ENCODE results near the gene PA2G4.
A peak's percentile ranks its signal among the peaks of the same experiment; 100 is the strongest.
"Not testable (repeated sequence)": the region's sequence is repeated elsewhere in the genome, so short reads cannot be mapped to it uniquely, and the experiment has no call there.

Gene PA2G4

GRCh38 chr12:56104109-56104814, at the start of gene PA2G4:
TSS of gene PA2G4 (plus strand) at chr12:56104559. CDS start at chr12:56104738, 179 bp downstream.
- DNase-seq: peak; percentile 98 to 99

DNA sequence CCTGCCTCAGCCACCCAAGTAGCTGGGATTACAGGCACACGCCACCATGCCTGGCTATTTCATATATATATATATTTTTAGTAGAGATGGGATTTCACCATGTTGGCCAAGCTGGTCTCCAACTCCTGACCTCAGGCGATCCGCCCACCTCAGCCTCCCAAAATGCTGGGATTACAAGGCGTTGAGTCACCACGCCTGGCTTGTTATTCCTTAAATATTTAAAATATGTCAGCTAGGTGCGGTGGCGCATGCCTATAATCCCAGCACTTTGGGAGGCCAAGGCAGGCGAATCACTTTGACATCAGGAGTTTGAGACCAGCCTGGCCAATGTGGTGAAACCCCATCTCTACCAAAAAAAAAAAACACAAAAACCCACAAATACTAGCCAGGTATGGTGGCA, 44.4 kb upstream of the PA2G4 start:
- not testable (repeated sequence) for DNase-seq

GRCh38 chr12:56061982-56062381, 42.4 kb upstream of the PA2G4 start:
- DNase-seq: no peak

DNA sequence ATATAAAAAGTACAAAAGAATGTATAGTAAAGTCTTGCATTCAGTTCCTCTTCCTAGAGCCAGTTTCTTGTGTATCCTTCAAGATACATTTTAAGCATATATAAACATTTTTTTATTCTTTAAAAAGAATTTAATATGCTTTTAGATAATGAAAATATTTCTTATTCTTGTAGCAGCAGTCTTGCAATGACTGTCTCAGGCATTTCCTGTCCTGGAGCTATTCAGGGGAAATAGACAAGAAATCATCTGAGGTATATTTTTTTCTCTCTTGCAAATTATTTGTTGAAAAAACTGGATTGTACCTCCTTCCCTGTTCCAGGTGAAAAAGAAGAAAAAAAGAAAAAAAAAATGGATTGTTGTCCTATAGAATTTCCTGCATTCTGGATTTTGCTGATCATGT, 41.4 kb upstream of the PA2G4 start:
- DNase-seq: no peak

DNA sequence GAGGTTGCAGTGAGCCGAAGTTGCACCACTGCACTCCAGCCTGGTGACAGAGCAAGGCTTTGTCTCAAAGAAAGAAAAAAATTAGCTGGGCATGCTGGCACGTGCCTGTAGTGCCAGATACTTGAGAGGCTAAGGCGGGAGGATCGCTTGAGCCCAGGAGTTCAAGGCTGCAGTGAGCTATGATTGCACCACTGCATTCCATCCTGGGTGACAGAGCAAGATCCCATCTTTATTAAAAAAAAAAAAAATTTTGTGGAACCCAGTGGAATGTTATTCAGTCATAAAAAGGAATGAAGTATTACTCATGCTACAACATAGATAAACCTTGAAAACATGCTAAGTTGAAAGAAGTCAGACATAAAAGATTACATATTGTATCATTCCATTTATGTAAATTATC, 32.7 kb upstream of the PA2G4 start:
- no peak for DNase-seq

- no peak for DNase-seq
Measured at GRCh38 chr12:56074396-56074795, 30.0 kb upstream of the PA2G4 start.

- DNase-seq: not testable (repeated sequence)
Measured at GRCh38 chr12:56077966-56078365, 26.4 kb upstream of the PA2G4 start.

- DNase-seq: no peak
Measured at GRCh38 chr12:56078427-56078826, 25.9 kb upstream of the PA2G4 start.

GRCh38 chr12:56078931-56079722, 25.2 kb upstream of the PA2G4 start:
- DNase-seq: peak; percentile 81 to 90

- DNase-seq: peak; percentile 79 to 90
Measured at GRCh38 chr12:56079723-56080555, 24.4 kb upstream of the PA2G4 start, which contains the start of gene ERBB3. TSS of gene ERBB3 (plus strand) at chr12:56080165. CDS start at chr12:56080301, 136 bp downstream.

GRCh38 chr12:56080556-56081138, 23.7 kb upstream of the PA2G4 start:
- peak; percentile 18 to 55 for DNase-seq

- DNase-seq: peak in 1 of 2 experiments; percentile 33
Measured at GRCh38 chr12:56081393-56082347, 22.7 kb upstream of the PA2G4 start.

GRCh38 chr12:56082382-56082781, 22.0 kb upstream of the PA2G4 start:
- no peak for DNase-seq

DNA sequence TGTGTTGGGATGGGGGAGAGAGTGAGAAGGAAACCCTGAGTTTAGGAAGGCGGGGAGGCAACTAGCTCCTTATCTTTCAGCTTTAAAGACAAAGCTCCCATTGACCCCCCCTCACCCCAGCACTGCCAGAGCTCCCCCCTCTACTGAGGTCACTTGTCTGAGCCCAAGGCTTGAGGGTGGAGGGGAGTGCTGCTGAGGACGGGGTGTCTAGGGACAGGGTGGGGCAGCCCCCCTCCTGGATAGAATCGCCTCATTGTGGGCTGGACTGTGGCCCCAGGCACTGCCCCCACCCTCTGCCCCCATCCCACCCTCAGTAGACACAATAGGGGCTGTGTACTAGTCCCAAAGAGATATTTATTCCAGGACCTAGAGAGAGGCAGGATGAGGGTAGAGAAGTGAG, 21.4 kb upstream of the PA2G4 start:
- DNase-seq: no peak

- peak; percentile 6 to 37 for DNase-seq
Measured at GRCh38 chr12:56084958-56085543, 19.3 kb upstream of the PA2G4 start.

DNA sequence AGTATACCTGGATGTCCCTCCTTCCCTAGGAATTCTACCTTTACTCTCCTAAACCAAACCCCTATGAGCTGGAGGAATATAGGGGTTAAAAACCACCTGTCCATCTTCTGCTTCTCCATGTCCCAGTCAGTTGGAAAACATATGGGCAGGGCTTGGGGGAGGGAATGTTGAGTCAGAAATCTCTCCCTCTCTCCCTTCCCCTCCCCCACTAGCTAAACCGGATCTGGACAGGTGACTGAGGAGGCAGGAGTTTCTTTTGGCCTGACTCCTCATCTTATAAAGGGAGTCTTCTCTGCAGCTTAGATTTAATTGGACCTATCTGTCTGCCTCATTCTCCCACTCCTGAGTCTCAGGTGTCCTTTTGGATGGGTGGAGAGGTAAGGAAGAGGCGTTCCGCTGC, 18.3 kb upstream of the PA2G4 start:
- no peak for DNase-seq

DNA sequence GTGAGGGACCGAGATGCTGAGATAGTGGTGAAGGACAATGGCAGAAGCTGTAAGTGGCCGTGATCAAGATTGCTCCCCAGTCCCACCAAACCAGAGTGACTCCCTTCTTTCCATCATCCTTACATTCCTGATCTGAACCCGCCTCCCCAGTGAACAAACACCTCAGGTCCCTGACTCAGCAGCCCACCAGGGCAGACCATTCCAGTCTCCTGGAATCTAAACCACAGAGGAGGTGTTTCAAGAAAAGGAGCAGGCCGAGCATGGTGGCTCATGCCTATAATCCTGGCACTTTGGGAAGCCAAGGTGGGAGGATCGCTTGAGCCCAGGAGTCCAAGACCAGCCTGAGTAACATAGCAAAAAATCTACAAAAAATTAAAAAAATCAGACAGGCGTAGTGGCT, 17.8 kb upstream of the PA2G4 start:
- no peak for DNase-seq

- DNase-seq: no peak
Measured at GRCh38 chr12:56087220-56087619, 17.1 kb upstream of the PA2G4 start.

- no peak for DNase-seq
Measured at GRCh38 chr12:56097738-56098137, 6.6 kb upstream of the PA2G4 start.

DNA sequence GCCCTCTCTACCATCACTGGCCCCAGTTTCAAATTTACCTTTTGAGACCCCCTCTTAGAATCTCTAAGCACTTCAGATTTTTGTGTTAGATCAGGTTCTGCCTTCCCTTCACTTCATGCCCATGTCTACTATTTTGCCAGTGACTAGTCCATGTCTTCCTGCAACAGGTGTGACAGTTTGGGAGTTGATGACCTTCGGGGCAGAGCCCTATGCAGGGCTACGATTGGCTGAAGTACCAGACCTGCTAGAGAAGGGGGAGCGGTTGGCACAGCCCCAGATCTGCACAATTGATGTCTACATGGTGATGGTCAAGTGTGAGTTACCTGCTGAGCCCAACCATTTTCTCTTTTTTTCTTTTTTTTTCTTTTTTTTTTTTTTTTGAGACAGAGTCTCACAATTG, 5.8 kb upstream of the PA2G4 start:
- no peak for DNase-seq

- DNase-seq: no peak
Measured at GRCh38 chr12:56099787-56100186, 4.6 kb upstream of the PA2G4 start.
